HCT116 (cell line): ENCODE measurements around the gene CDC42EP4. TPM values are rescaled to one million over a fixed set of nuclear protein-coding genes. Genes with fewer than 3 reads are reported as not detected.

Experiments
- ATAC-seq: fragments of 200-7000 bp; cut with Tn5 transposase; 2 replicates; pipeline ENCODE4 v1.9.1; 2020; ENCODE audit warnings: mild to moderate bottlenecking, moderate library complexity
- BruUV-seq: library from RNA; stranded (reverse); fragments of 400-500 nt; replicated peaks from 2 replicates; lab custom pipeline; 2021; lab: Mats Ljungman, UMichigan
- CTCF ChIA-PET: fragments of 300-600 bp; sonication (Branson Sonifier 250); formaldehyde crosslinking; loops from one replicate; lab custom pipeline; 2021; ENCODE audit warnings: antibody characterized with exemption; lab: Charles Lee
- POLR2A ChIA-PET: fragments of 300-600, 350-600 bp; sonication (Branson Sonifier 250); formaldehyde crosslinking; loops from one replicate; lab custom pipeline; 2021; ENCODE audit warnings: antibody characterized with exemption; lab: Charles Lee
- RAD21 ChIA-PET, 2 experiments: fragments of 300-600 bp; sonication (Branson Sonifier 250); formaldehyde crosslinking; loops; one replicate each; lab custom pipeline; 2023; ENCODE audit warnings: low total read pairs in 2 of 2; ENCODE audit not compliant: uncharacterized antibody in 2 of 2, unreplicated experiment in 2 of 2, low non-redundant PET in 1 of 2; lab: Charles Lee
- DNase-seq: peaks from one replicate; pipeline ENCODE4 v3.0.0-alpha.2; 2010; ENCODE audit warnings: low read depth, low spot score
- H2AFZ ChIP-seq: fragments of 200-600 bp; shearing (Covaris generic), sonication (generic); 2 replicates; pipeline ENCODE4 v1.6.1; 2017; ENCODE audit warnings: low read depth, mixed run types, mixed read lengths, antibody characterized with exemption, low read length; ENCODE audit not compliant: poor library complexity, severe bottlenecking
- H3K27ac ChIP-seq: 2 replicates; pipeline ENCODE4 v1.5.1; 2012; ENCODE audit warnings: low read depth, low read length
- H3K27me3 ChIP-seq: fragments of 200-600 bp; sonication (generic); 2 replicates; pipeline ENCODE4 v1.6.1; 2016; ENCODE audit warnings: mixed run types, low read length, mixed read lengths; ENCODE audit not compliant: insufficient read depth
- H3K36me3 ChIP-seq, 2 experiments: fragments of 200-500 bp in 1 of 2; fragments of 200-600 bp in 1 of 2; sonication (Bioruptor generic) in 1 of 2; sonication (generic) in 1 of 2; 2 replicates each; pipeline versions ENCODE4 v1.5.1 to v1.6.1; 2014 to 2016; ENCODE audit warnings: low read length in 2 of 2, inconsistent platforms in 1 of 2, mixed read lengths in 1 of 2, mixed run types in 1 of 2; ENCODE audit not compliant: insufficient read depth in 2 of 2, control insufficient read depth in 1 of 2
- H3K4me1 ChIP-seq, 2 experiments: fragments of 200-600 bp in 1 of 2; sonication (generic) in 1 of 2; 2 replicates each; pipeline versions ENCODE4 v1.5.1 to v1.6.1; 2012 to 2017; ENCODE audit warnings: low read length in 2 of 2, inconsistent platforms in 1 of 2, mild to moderate bottlenecking in 1 of 2, mixed read lengths in 1 of 2, mixed run types in 1 of 2, moderate library complexity in 1 of 2; ENCODE audit not compliant: insufficient read depth in 2 of 2, control insufficient read depth in 1 of 2
- H3K4me2 ChIP-seq: fragments of 200-600 bp; sonication (generic); 2 replicates; pipeline ENCODE4 v1.6.1; 2017; ENCODE audit warnings: mixed run types, low read length, mixed read lengths
- H3K4me3 ChIP-seq, 2 experiments: fragments of 200-600 bp in 1 of 2; sonication (generic) in 1 of 2; replicated peaks in 1 of 2; 2 replicates each; pipeline ENCODE4 v1.5.1; 2011 to 2016; ENCODE audit warnings: low read length in 2 of 2, control low read depth in 1 of 2, low read depth in 1 of 2, mild to moderate bottlenecking in 1 of 2, mixed read lengths in 1 of 2, mixed run types in 1 of 2
- H3K79me2 ChIP-seq: fragments of 200-600 bp; sonication (generic); 2 replicates; pipeline ENCODE4 v1.6.1; 2017; ENCODE audit warnings: mild to moderate bottlenecking, mixed run types, low read length, moderate library complexity, mixed read lengths; ENCODE audit not compliant: insufficient read depth
- H3K9ac ChIP-seq: fragments of 200-600 bp; sonication (generic); 2 replicates; pipeline ENCODE4 v1.6.1; 2016; ENCODE audit warnings: low read length, mixed read lengths
- H3K9me2 ChIP-seq: fragments of 200-600 bp; sonication (generic), shearing (Covaris generic); 2 replicates; pipeline ENCODE4 v1.6.1; 2017; ENCODE audit warnings: mixed run types, mild to moderate bottlenecking, moderate library complexity; ENCODE audit not compliant: insufficient read depth
- H3K9me3 ChIP-seq, 2 experiments: fragments of 200-500 bp in 1 of 2; fragments of 200-600 bp in 1 of 2; sonication (Bioruptor generic) in 1 of 2; sonication (generic) in 1 of 2; 2 replicates each; pipeline ENCODE4 v1.6.1; 2014 to 2017; ENCODE audit warnings: low read length in 2 of 2, mixed read lengths in 2 of 2, inconsistent platforms in 1 of 2, low read depth in 1 of 2, mild to moderate bottlenecking in 1 of 2, mixed run types in 1 of 2, moderate library complexity in 1 of 2; ENCODE audit not compliant: control insufficient read depth in 1 of 2, insufficient read depth in 1 of 2
- H4K20me1 ChIP-seq: fragments of 200-600 bp; sonication (generic), shearing (Covaris generic); 2 replicates; pipeline ENCODE4 v1.6.1; 2017; ENCODE audit warnings: mixed run types, mild to moderate bottlenecking, moderate library complexity; ENCODE audit not compliant: insufficient read depth
- CBX3 ChIP-seq: IDR thresholded peaks from 2 replicates; pipeline ENCODE4 v1.6.1; 2012; ENCODE audit warnings: low read depth
- CEBPB ChIP-seq: IDR thresholded peaks from 2 replicates; pipeline ENCODE4 v1.6.1; 2012; ENCODE audit warnings: low read depth
- EZH2 ChIP-seq: fragments of 200-600 bp; sonication (generic); IDR thresholded peaks from 2 replicates; pipeline ENCODE4 v1.6.1; 2017; ENCODE audit warnings: antibody characterized with exemption, mixed run types
- EZH2phosphoT487 ChIP-seq: fragments of 200-600 bp; IDR thresholded peaks from 2 replicates; pipeline ENCODE4 v1.6.1; 2018; ENCODE audit warnings: antibody characterized with exemption, borderline replicate concordance
- FOSL1 ChIP-seq: IDR thresholded peaks from 2 replicates; pipeline ENCODE4 v1.6.1; 2012; ENCODE audit warnings: low read depth
- JUND ChIP-seq: IDR thresholded peaks from 2 replicates; pipeline ENCODE4 v1.6.1; 2012
- POLR2AphosphoS5 ChIP-seq: IDR thresholded peaks from 2 replicates; pipeline ENCODE4 v1.6.1; 2011; ENCODE audit warnings: mild to moderate bottlenecking, low read depth, low read length, moderate library complexity
- SRF ChIP-seq: IDR thresholded peaks from 2 replicates; pipeline ENCODE4 v1.6.1; 2012; ENCODE audit warnings: low read depth
- TCF7L2 ChIP-seq: IDR thresholded peaks from 2 replicates; pipeline ENCODE4 v1.7.0; 2011; ENCODE audit warnings: borderline replicate concordance, inconsistent platforms; ENCODE audit not compliant: insufficient read depth, insufficient read length; ENCODE audit errors: extremely low read depth
- YY1 ChIP-seq: IDR thresholded peaks from 2 replicates; pipeline ENCODE4 v1.6.1; 2011; ENCODE audit warnings: low read length, low read depth, moderate library complexity, mild to moderate bottlenecking; ENCODE audit not compliant: insufficient replicate concordance; ENCODE audit errors: extremely low read depth
- ZFX ChIP-seq: fragments of 450-650 bp; IDR thresholded peaks from 2 replicates; pipeline ENCODE4 v1.6.1; 2017
- ZNF274 ChIP-seq: fragments of 200-500 bp; sonication (Bioruptor generic); IDR thresholded peaks from 2 replicates; pipeline ENCODE4 v1.6.1; 2014; ENCODE audit warnings: mild to moderate bottlenecking, low read depth, low read length, inconsistent platforms
- intact Hi-C: fragments of 100-400 bp; cut with micrococcal nuclease; formaldehyde crosslinking; loops from 2 replicates; pipeline ENCODE4 v1.10.0; 2022
- total RNA-seq: library from RNA; stranded (reverse); gene quantifications from one replicate; pipeline ENCODE4 v1.2.1, GENCODE V29; 2021; ENCODE audit not compliant: unreplicated experiment
- TF ChIP-seq, protein P1 (sequence below): IDR thresholded peaks from 2 replicates; pipeline ENCODE4 v1.6.1; 2012
- TF ChIP-seq, protein P2 (sequence below), 3 experiments: fragments of 200-600 bp in 1 of 3; sonication (generic) in 1 of 3; IDR thresholded peaks in 2 of 3; conservative IDR thresholded peaks in 1 of 3; 2 replicates each; pipeline ENCODE4 v1.5.1; 2012 to 2017; ENCODE audit warnings: low read depth in 2 of 3, low read length in 2 of 3, antibody characterized with exemption in 1 of 3, borderline replicate concordance in 1 of 3, control low read depth in 1 of 3, mild to moderate bottlenecking in 1 of 3, mixed read lengths in 1 of 3, mixed run types in 1 of 3, moderate library complexity in 1 of 3; ENCODE audit not compliant: insufficient read depth in 1 of 3
- TF ChIP-seq, protein P3 (sequence below): IDR thresholded peaks from 2 replicates; pipeline ENCODE4 v1.6.1; 2012; ENCODE audit warnings: low read depth

CDC42EP4 gene
- total RNA-seq, 1 experiment from 2014 or later = 54.9 TPM

DNA sequence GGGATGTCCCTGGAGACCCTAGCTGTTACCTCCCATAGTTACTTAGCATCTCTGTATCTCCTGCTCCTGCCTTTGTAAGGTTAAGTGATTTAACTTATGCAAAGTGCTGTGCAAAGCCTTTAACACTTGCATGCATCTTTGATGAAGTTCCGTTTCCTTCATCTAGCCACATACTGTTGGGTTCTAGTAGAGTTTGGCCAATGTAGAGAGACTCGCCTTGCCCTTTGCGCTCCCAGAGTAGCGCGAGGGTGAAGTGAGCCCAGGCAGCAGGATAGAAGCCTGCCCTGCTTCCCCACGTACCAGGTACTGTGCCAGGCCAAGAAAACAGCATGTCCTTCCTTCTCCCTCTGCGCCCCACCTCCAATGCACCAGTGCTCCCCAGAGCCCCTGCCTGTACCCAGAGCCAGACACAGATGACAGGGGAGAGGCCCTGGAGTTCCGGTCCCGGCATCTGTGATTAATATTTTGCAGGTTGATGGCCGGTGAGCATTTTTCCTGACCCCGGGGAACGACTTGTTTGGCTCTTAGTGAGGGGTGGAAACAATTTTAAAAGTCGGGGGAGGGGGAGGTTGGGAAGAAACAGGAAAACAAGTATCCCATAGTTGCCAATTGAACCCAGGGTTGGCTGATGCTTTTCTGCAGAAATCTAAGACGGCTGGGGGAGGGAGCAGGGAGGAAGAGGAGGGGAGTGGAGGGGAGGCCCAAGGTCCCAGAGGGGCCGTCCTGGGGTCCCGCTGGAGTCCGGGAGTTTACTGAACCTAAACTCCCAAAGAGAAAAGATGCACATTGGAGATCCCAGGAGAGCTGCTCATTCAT, 13.1 kb upstream of the CDC42EP4 start:
- RAD21 ChIA-PET = no interaction called here
- no peaks in the 10 kb centered on the region for H3K36me3 ChIP-seq

More for the DNA sequence above, 13.1 kb upstream of the CDC42EP4 start:
- Histone ChIP-seq H3K27me3 (no peaks in the 10 kb centered on the region), H3K9me2 (no peaks in the 10 kb centered on the region), H3K9me3 (no peaks in the 10 kb centered on the region), H3K9ac (no peak overlapping the region), H2AFZ (no peak overlapping the region), H3K4me3 (no peak overlapping the region), H3K27ac (no peak overlapping the region), H3K4me2 (no peak overlapping the region), H3K79me2 (no peaks in the 10 kb centered on the region), H4K20me1 (no peaks in the 10 kb centered on the region), H3K4me1 (no peaks in the 10 kb centered on the region)
- no peak for DNase-seq
- ATAC-seq = no peak
- intact Hi-C loops = no loop called here
- POLR2A ChIA-PET = no interaction called here
- TF ChIP-seq CEBPB = no peak
- no peak for TF ChIP-seq EZH2phosphoT487
- TF ChIP-seq JUND = no peak
- TF ChIP-seq ZFX = no peak
- no peak for TF ChIP-seq SRF
- TF ChIP-seq, protein P1, sequence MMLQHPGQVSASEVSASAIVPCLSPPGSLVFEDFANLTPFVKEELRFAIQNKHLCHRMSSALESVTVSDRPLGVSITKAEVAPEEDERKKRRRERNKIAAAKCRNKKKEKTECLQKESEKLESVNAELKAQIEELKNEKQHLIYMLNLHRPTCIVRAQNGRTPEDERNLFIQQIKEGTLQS = no peak
- no peak for TF ChIP-seq EZH2
- no peak for TF ChIP-seq CBX3
- TF ChIP-seq, protein P2, sequence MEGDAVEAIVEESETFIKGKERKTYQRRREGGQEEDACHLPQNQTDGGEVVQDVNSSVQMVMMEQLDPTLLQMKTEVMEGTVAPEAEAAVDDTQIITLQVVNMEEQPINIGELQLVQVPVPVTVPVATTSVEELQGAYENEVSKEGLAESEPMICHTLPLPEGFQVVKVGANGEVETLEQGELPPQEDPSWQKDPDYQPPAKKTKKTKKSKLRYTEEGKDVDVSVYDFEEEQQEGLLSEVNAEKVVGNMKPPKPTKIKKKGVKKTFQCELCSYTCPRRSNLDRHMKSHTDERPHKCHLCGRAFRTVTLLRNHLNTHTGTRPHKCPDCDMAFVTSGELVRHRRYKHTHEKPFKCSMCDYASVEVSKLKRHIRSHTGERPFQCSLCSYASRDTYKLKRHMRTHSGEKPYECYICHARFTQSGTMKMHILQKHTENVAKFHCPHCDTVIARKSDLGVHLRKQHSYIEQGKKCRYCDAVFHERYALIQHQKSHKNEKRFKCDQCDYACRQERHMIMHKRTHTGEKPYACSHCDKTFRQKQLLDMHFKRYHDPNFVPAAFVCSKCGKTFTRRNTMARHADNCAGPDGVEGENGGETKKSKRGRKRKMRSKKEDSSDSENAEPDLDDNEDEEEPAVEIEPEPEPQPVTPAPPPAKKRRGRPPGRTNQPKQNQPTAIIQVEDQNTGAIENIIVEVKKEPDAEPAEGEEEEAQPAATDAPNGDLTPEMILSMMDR (IDR thresholded peaks at IDR 0.05 in 2 of 3, conservative IDR thresholded peaks at IDR 0.05 in 1 of 3; ENCODE audit: borderline replicate concordance in 1 of 3, insufficient read depth in 1 of 3, low read depth in 2 of 3, low read length in 2 of 3) = no peak
- TF ChIP-seq ZNF274 = no peak
- TF ChIP-seq, protein P3, sequence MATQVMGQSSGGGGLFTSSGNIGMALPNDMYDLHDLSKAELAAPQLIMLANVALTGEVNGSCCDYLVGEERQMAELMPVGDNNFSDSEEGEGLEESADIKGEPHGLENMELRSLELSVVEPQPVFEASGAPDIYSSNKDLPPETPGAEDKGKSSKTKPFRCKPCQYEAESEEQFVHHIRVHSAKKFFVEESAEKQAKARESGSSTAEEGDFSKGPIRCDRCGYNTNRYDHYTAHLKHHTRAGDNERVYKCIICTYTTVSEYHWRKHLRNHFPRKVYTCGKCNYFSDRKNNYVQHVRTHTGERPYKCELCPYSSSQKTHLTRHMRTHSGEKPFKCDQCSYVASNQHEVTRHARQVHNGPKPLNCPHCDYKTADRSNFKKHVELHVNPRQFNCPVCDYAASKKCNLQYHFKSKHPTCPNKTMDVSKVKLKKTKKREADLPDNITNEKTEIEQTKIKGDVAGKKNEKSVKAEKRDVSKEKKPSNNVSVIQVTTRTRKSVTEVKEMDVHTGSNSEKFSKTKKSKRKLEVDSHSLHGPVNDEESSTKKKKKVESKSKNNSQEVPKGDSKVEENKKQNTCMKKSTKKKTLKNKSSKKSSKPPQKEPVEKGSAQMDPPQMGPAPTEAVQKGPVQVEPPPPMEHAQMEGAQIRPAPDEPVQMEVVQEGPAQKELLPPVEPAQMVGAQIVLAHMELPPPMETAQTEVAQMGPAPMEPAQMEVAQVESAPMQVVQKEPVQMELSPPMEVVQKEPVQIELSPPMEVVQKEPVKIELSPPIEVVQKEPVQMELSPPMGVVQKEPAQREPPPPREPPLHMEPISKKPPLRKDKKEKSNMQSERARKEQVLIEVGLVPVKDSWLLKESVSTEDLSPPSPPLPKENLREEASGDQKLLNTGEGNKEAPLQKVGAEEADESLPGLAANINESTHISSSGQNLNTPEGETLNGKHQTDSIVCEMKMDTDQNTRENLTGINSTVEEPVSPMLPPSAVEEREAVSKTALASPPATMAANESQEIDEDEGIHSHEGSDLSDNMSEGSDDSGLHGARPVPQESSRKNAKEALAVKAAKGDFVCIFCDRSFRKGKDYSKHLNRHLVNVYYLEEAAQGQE = no peak
- TF ChIP-seq POLR2AphosphoS5 = no peak
- no peak for TF ChIP-seq FOSL1
- TF ChIP-seq YY1 = no peak
- no peak for TF ChIP-seq TCF7L2
- CTCF ChIA-PET = no interaction called here
- no TSS peak for BruUV-seq
